Adrenal gland (tissue), 5 donors: ENCODE measurements around the gene DIO2.

Source experiments
- POLR2A ChIP-seq, 2 donors: fragments of 450-650 bp; IDR thresholded peaks; one replicate each; pipeline ENCODE4 v1.6.1; 2017; ENCODE audit warnings: antibody characterized with exemption in 2 of 2, mild to moderate bottlenecking in 2 of 2, moderate library complexity in 1 of 2
- TF ChIP-seq, protein P1 (sequence below), 6 experiments: fragments of 450-650 bp in 4 of 6; fragments of 200-600 bp in 2 of 6; sonication (generic) in 1 of 6; IDR thresholded peaks; 1 replicate in 5 of 6; 2 replicates in 1 of 6; pipeline versions ENCODE4 v1.5.1 to v1.8.0; 2016 to 2021; ENCODE audit warnings: antibody characterized with exemption in 6 of 6, mild to moderate bottlenecking in 2 of 6, moderate library complexity in 1 of 6
- donor health status: DM: no; HTN: no; CAD: no.

DNA sequence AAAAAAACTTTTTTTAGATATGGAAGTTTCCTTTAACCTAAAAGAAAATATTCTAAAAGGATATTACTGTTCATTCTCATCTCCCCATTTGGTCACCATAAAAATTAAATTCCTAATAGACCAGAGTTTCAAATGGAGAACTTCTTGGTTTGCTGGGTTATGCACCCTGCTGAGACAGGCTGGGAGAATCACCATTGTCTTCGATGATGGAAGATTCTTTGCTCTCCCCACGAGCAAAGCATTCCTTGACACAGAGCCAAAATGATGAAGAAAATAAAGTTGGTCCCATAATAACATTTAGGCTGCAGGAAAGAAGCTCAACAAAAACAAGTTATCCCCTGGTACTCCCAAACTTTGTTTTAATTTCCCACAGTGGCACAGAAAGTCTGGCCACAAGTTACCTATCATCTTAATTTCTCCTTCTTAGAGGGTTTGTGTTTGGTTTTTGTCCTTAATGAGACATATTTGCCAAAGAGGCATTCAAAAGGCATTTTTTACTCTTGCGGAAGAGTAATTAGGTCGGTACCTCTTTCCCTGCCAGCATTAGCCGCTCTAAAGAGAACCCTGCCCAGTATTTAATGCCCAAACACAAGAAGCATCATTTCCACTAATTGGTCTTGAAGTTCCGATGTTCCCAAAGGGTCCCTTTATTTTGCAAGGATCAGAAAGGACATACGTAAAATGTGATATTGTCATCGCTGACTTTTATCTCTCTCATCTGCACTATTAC is 4.8 kb downstream of the DIO2 start:
- TF ChIP-seq POLR2A (IDR thresholded peaks at IDR 0.05) = no peak
- TF ChIP-seq, protein P1, sequence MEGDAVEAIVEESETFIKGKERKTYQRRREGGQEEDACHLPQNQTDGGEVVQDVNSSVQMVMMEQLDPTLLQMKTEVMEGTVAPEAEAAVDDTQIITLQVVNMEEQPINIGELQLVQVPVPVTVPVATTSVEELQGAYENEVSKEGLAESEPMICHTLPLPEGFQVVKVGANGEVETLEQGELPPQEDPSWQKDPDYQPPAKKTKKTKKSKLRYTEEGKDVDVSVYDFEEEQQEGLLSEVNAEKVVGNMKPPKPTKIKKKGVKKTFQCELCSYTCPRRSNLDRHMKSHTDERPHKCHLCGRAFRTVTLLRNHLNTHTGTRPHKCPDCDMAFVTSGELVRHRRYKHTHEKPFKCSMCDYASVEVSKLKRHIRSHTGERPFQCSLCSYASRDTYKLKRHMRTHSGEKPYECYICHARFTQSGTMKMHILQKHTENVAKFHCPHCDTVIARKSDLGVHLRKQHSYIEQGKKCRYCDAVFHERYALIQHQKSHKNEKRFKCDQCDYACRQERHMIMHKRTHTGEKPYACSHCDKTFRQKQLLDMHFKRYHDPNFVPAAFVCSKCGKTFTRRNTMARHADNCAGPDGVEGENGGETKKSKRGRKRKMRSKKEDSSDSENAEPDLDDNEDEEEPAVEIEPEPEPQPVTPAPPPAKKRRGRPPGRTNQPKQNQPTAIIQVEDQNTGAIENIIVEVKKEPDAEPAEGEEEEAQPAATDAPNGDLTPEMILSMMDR (IDR thresholded peaks at IDR 0.05) = no peak
